BLaER1 treated with 17β-estradiol and CSF1 and Interleukin-3, amounts not matched to agents 10 nM and 100 nM (cell line): Measurements from ENCODE around the gene FGFR1OP2.

Experiments
- H3K27ac ChIP-seq, 11 experiments: shearing (Covaris generic); formaldehyde crosslinking; 2 replicates each; pipeline ENCODE4 v1.8.1; 2022
- H3K27me3 ChIP-seq, 11 experiments: shearing (Covaris generic); formaldehyde crosslinking; 2 replicates each; pipeline ENCODE4 v1.8.1; 2022
- H3K36me3 ChIP-seq, 11 experiments: shearing (Covaris generic); formaldehyde crosslinking; 2 replicates each; pipeline ENCODE4 v1.8.1; 2022
- H3K4me1 ChIP-seq, 10 experiments: shearing (Covaris generic); formaldehyde crosslinking; 2 replicates each; pipeline ENCODE4 v1.8.1; 2022
- H3K4me2 ChIP-seq, 11 experiments: shearing (Covaris generic); formaldehyde crosslinking; 2 replicates each; pipeline ENCODE4 v1.8.1; 2022
- H3K4me3 ChIP-seq, 10 experiments: shearing (Covaris generic); formaldehyde crosslinking; 2 replicates each; pipeline ENCODE4 v1.8.1; 2022
- H3K9ac ChIP-seq, 11 experiments: shearing (Covaris generic); formaldehyde crosslinking; 2 replicates each; pipeline ENCODE4 v1.8.1; 2022
- H3K9me3 ChIP-seq, 11 experiments: shearing (Covaris generic); formaldehyde crosslinking; replicated peaks in 1 of 11; 2 replicates each; pipeline ENCODE4 v1.8.1; 2022
- H4K20me1 ChIP-seq, 11 experiments: shearing (Covaris generic); formaldehyde crosslinking; 2 replicates each; pipeline ENCODE4 v1.8.1; 2022
- Cebpa-rat ChIP-seq, 11 experiments: shearing (Covaris generic); IDR thresholded peaks; 2 replicates each; pipeline ENCODE4 v1.8.1; 2022

Gene FGFR1OP2

GRCh38 chr12:26987634-26988424, 49.6 kb downstream of the FGFR1OP2 start:
- TF ChIP-seq Cebpa-rat (IDR thresholded peaks at IDR 0.05), result no peak
- H3K36me3 ChIP-seq, result peaks cover 43 to 94% (median 65%) of the 10 kb centered on the region in 11 experiments

GRCh38 chr12:26988703-26989102, 50.4 kb downstream of the FGFR1OP2 start:
- Histone ChIP-seq H3K9me3 (no peaks in the 10 kb centered on the region), H3K4me3 (no peak overlapping the region), H3K36me3 (peaks cover 48 to 98% (median 73%) of the 10 kb centered on the region in 11 experiments), H3K27me3 (no peaks in the 10 kb centered on the region), H4K20me1 (no peaks in the 10 kb centered on the region), H3K27ac (no peak overlapping the region; a peak in 1 of 22 replicates), H3K9ac (no peak overlapping the region), H3K4me2 (peak overlapping the region in 1 of 11 experiments; percentile 70; a peak in 1 of 22 replicates), H3K4me1 (peaks cover 4 to 21% (median 13%) of the 10 kb centered on the region in 10 experiments; a peak in 14 of 20 replicates)
- TF ChIP-seq Cebpa-rat (IDR thresholded peaks at IDR 0.05), result no peak

More at GRCh38 chr12:26987634-26988424, 49.6 kb downstream of the FGFR1OP2 start:
- Histone ChIP-seq H3K4me1 (peaks cover 4 to 21% (median 13%) of the 10 kb centered on the region in 10 experiments; a peak in 14 of 20 replicates), H3K9ac (no peak overlapping the region), H3K9me3 (no peaks in the 10 kb centered on the region), H3K4me3 (no peak overlapping the region), H4K20me1 (no peaks in the 10 kb centered on the region), H3K27me3 (no peaks in the 10 kb centered on the region), H3K4me2 (peak overlapping the region in 6 of 11 experiments; percentile 13 to 70 (median 54); a peak in 10 of 22 replicates), H3K27ac (peak overlapping the region in 3 of 11 experiments; percentile 26 to 59 (median 53); a peak in 5 of 22 replicates)

GRCh38 chr12:26989873-26990272, 51.6 kb downstream of the FGFR1OP2 start:
- H3K4me3 ChIP-seq, result no peak overlapping the region
- H3K36me3 ChIP-seq, result peaks cover 57 to 98% (median 75%) of the 10 kb centered on the region in 11 experiments
- H3K9me3 ChIP-seq, result no peaks in the 10 kb centered on the region

GRCh38 chr12:26991826-26992225, 53.6 kb downstream of the FGFR1OP2 start:
- no peak overlapping the region for H3K4me2 ChIP-seq
- no peak for TF ChIP-seq Cebpa-rat (IDR thresholded peaks at IDR 0.05)
- no peaks in the 10 kb centered on the region for H3K9me3 ChIP-seq
- H3K27me3 ChIP-seq, result no peaks in the 10 kb centered on the region
- no peak overlapping the region for H3K9ac ChIP-seq
- 0 out of 22 replicates have a peak, but pooled peaks cover 0 to under 1% (median 0%) of the 10 kb centered on the region in 11 experiments for H4K20me1 ChIP-seq
- H3K4me1 ChIP-seq, result peaks cover 6 to 31% (median 19%) of the 10 kb centered on the region in 10 experiments; a peak in 16 of 20 replicates
- H3K4me3 ChIP-seq, result no peak overlapping the region
- H3K36me3 ChIP-seq, result peaks cover 62 to 100% (median 80%) of the 10 kb centered on the region in 11 experiments
- no peak overlapping the region for H3K27ac ChIP-seq

More at GRCh38 chr12:26989873-26990272, 51.6 kb downstream of the FGFR1OP2 start:
- Histone ChIP-seq H3K27ac (no peak overlapping the region), H3K27me3 (no peaks in the 10 kb centered on the region), H4K20me1 (no peaks in the 10 kb centered on the region), H3K4me2 (no peak overlapping the region), H3K4me1 (peaks cover 4 to 21% (median 13%) of the 10 kb centered on the region in 10 experiments; a peak in 14 of 20 replicates), H3K9ac (no peak overlapping the region)
- no peak for TF ChIP-seq Cebpa-rat (IDR thresholded peaks at IDR 0.05)

GRCh38 chr12:26994109-26994508, 55.8 kb downstream of the FGFR1OP2 start:
- Histone ChIP-seq H4K20me1 (0 out of 22 replicates have a peak, but pooled peaks cover 0 to 3% (median 0%) of the 10 kb centered on the region in 11 experiments), H3K9ac (no peak overlapping the region), H3K4me3 (no peak overlapping the region), H3K9me3 (no peaks in the 10 kb centered on the region), H3K4me2 (no peak overlapping the region), H3K4me1 (peaks cover 0 to 34% (median 26%) of the 10 kb centered on the region in 10 experiments; a peak in 15 of 20 replicates), H3K27ac (no peak overlapping the region), H3K36me3 (peaks cover 54 to 99% (median 71%) of the 10 kb centered on the region in 11 experiments), H3K27me3 (no peaks in the 10 kb centered on the region)
- TF ChIP-seq Cebpa-rat (IDR thresholded peaks at IDR 0.05), result no peak

GRCh38 chr12:26995706-26996105, 57.4 kb downstream of the FGFR1OP2 start:
- Histone ChIP-seq H3K9me3 (no peaks in the 10 kb centered on the region), H3K4me2 (peak overlapping the region in 1 of 11 experiments; percentile 83; a peak in 1 of 22 replicates), H3K27me3 (no peaks in the 10 kb centered on the region), H3K27ac (0 out of 22 replicates have a peak overlapping the region, but pooled peaks of 1 of the 11 experiments have one; percentile 68), H4K20me1 (0 out of 22 replicates have a peak, but pooled peaks cover 0 to 3% (median 0%) of the 10 kb centered on the region in 11 experiments), H3K4me1 (peaks cover 3 to 49% (median 34%) of the 10 kb centered on the region in 10 experiments; a peak in 19 of 20 replicates), H3K36me3 (peaks cover 41 to 98% (median 61%) of the 10 kb centered on the region in 11 experiments), H3K9ac (no peak overlapping the region), H3K4me3 (no peak overlapping the region)
- no peak for TF ChIP-seq Cebpa-rat (IDR thresholded peaks at IDR 0.05)

- Histone ChIP-seq H3K9ac (peak overlapping the region in 7 of 11 experiments; percentile 14 to 55 (median 28); a peak in 10 of 22 replicates), H3K36me3 (peaks cover 38 to 91% (median 51%) of the 10 kb centered on the region in 11 experiments), H3K27ac (peak overlapping the region in 9 of 11 experiments; percentile 11 to 79 (median 58); a peak in 15 of 22 replicates), H3K4me2 (peak overlapping the region in 8 of 11 experiments; percentile 39 to 90 (median 78); a peak in 15 of 22 replicates), H3K9me3 (no peaks in the 10 kb centered on the region), H3K4me3 (peak overlapping the region in 1 of 10 experiments; percentile 25; a peak in 1 of 20 replicates), H3K27me3 (no peaks in the 10 kb centered on the region), H3K4me1 (peaks cover 16 to 62% (median 47%) of the 10 kb centered on the region in 10 experiments), H4K20me1 (peaks cover 0 to 3% (median 0%) of the 10 kb centered on the region in 11 experiments; a peak in 3 of 22 replicates)
- no peak for TF ChIP-seq Cebpa-rat (IDR thresholded peaks at IDR 0.05)
Observed at GRCh38 chr12:26997003-26997402, 58.7 kb downstream of the FGFR1OP2 start.

- Histone ChIP-seq H3K9me3 (no peaks in the 10 kb centered on the region), H3K4me3 (peak overlapping the region in 3 of 10 experiments; percentile 18 to 27 (median 19); a peak in 3 of 20 replicates), H3K4me1 (peaks cover 17 to 79% (median 56%) of the 10 kb centered on the region in 10 experiments), H3K4me2 (peak overlapping the region; percentile 49 to 84 (median 62)), H3K27ac (peak overlapping the region in 8 of 11 experiments; percentile 23 to 72 (median 56); a peak in 16 of 22 replicates), H3K9ac (peak overlapping the region in 5 of 11 experiments; percentile 1 to 37 (median 27); a peak in 4 of 22 replicates), H3K36me3 (peaks cover 1 to 54% (median 12%) of the 10 kb centered on the region in 11 experiments; a peak in 21 of 22 replicates), H4K20me1 (peaks cover 0 to 7% (median 0%) of the 10 kb centered on the region in 11 experiments; a peak in 3 of 22 replicates), H3K27me3 (no peaks in the 10 kb centered on the region)
- TF ChIP-seq Cebpa-rat (IDR thresholded peaks at IDR 0.05), result no peak
Observed at GRCh38 chr12:27000961-27001360, 62.7 kb downstream of the FGFR1OP2 start.
